Endothelial cell of umbilical vein (primary cell): ENCODE results near the gene AGAP2. TPM values are rescaled to one million over a fixed set of nuclear protein-coding genes. Genes with fewer than 3 reads are reported as not detected.

Source experiments
- BruUV-seq: library from RNA; stranded (reverse); fragments of 400-500 nt; replicated peaks from 2 replicates; lab custom pipeline; 2021; lab: Mats Ljungman, UMichigan
- CTCF ChIA-PET: fragments of 300-600, 350-600 bp; sonication (Branson Sonifier 250); formaldehyde crosslinking; loops from one replicate; lab custom pipeline; 2021; ENCODE audit warnings: antibody characterized with exemption, inconsistent platforms; lab: Charles Lee
- POLR2A ChIA-PET: fragments of 300-600, 350-600 bp; sonication (Branson Sonifier 250); formaldehyde crosslinking; loops from one replicate; lab custom pipeline; 2021; ENCODE audit warnings: antibody characterized with exemption, inconsistent platforms; lab: Charles Lee
- DNase-seq: peaks from one replicate; pipeline ENCODE4 v3.0.0-alpha.2; 2011; ENCODE audit warnings: low read depth, low spot score
- FAIRE-seq: peaks from 2 replicates; lab custom pipeline; 2011; peaks lifted over from hg19 to GRCh38; lab: Jason Lieb, UNC
- H2AFZ ChIP-seq: 2 replicates; pipeline ENCODE4 v1.6.0; 2012; ENCODE audit warnings: low read depth, low read length, control low read depth, inconsistent platforms
- H3K27ac ChIP-seq: 2 replicates; pipeline ENCODE4 v1.5.1; 2011; ENCODE audit warnings: low read depth, mild to moderate bottlenecking, control low read depth, low read length, moderate library complexity; ENCODE audit not compliant: insufficient read depth
- H3K27me3 ChIP-seq, 2 experiments: 2 replicates each; pipeline versions ENCODE4 v1.6.0 to v1.6.1; 2011; ENCODE audit warnings: low read length in 2 of 2, mixed read lengths in 1 of 2; ENCODE audit not compliant: control insufficient read depth in 2 of 2, insufficient read depth in 2 of 2
- H3K36me3 ChIP-seq, 2 experiments: 2 replicates in 1 of 2; 3 replicates in 1 of 2; pipeline ENCODE4 v1.5.1; 2011; ENCODE audit warnings: low read length in 2 of 2, mild to moderate bottlenecking in 1 of 2, moderate library complexity in 1 of 2; ENCODE audit not compliant: control insufficient read depth in 2 of 2, insufficient read depth in 2 of 2; ENCODE audit errors: extremely low read depth in 1 of 2
- H3K4me1 ChIP-seq: 3 replicates; pipeline ENCODE4 v1.5.1; 2011; ENCODE audit warnings: mild to moderate bottlenecking, low read length; ENCODE audit not compliant: control insufficient read depth, insufficient read depth; ENCODE audit errors: extremely low read depth
- H3K4me2 ChIP-seq: 2 replicates; pipeline ENCODE4 v1.6.1; 2011; ENCODE audit warnings: low read length, control low read depth, mixed read lengths; ENCODE audit not compliant: insufficient read depth
- H3K4me3 ChIP-seq, 3 experiments: fragments of 200-600 bp in 1 of 3; sonication (generic), shearing (Covaris generic) in 1 of 3; replicated peaks in 1 of 3; 2 replicates each; pipeline ENCODE4 v1.5.1; 2011 to 2016; ENCODE audit warnings: control low read depth in 3 of 3, low read length in 3 of 3, mild to moderate bottlenecking in 2 of 3, inconsistent platforms in 1 of 3, low read depth in 1 of 3, moderate library complexity in 1 of 3; ENCODE audit not compliant: insufficient read depth in 1 of 3
- H3K79me2 ChIP-seq: 2 replicates; pipeline ENCODE4 v1.6.0; 2012; ENCODE audit warnings: low read length, inconsistent platforms; ENCODE audit not compliant: control insufficient read depth, insufficient read depth
- H3K9ac ChIP-seq: replicated peaks from 2 replicates; pipeline ENCODE3; 2011; ENCODE audit warnings: low read length, control low read depth; ENCODE audit not compliant: insufficient read depth; ENCODE audit errors: extremely low read depth
- H3K9me1 ChIP-seq: replicated peaks from 3 replicates; pipeline ENCODE4 v1.6.0; 2011; ENCODE audit warnings: mild to moderate bottlenecking, low read length; ENCODE audit not compliant: control insufficient read depth, insufficient read depth; ENCODE audit errors: extremely low read depth
- H3K9me3 ChIP-seq: replicated peaks from 2 replicates; pipeline ENCODE4 v1.5.1; 2012; ENCODE audit warnings: low read length, inconsistent platforms; ENCODE audit not compliant: control insufficient read depth, insufficient read depth
- H4K20me1 ChIP-seq: replicated peaks from 2 replicates; pipeline ENCODE3; 2011; ENCODE audit warnings: mild to moderate bottlenecking, low read length; ENCODE audit not compliant: control insufficient read depth, insufficient read depth; ENCODE audit errors: extremely low read depth
- CTCF ChIP-seq, 2 donors: IDR thresholded peaks; 1 replicate in 1 of 2; 2 replicates in 1 of 2; pipeline ENCODE4 v1.5.1; 2011; ENCODE audit warnings: low read length in 2 of 2, mild to moderate bottlenecking in 2 of 2, moderate library complexity in 2 of 2, control low read depth in 1 of 2, inconsistent platforms in 1 of 2, low read depth in 1 of 2; ENCODE audit not compliant: insufficient read depth in 1 of 2; ENCODE audit errors: extremely low read depth in 1 of 2
- EZH2 ChIP-seq: IDR thresholded peaks from 2 replicates; pipeline ENCODE4 v1.6.1; 2012; ENCODE audit warnings: borderline replicate concordance, low read depth, mild to moderate bottlenecking, moderate library complexity, low read length, inconsistent platforms; ENCODE audit not compliant: severe bottlenecking
- FOS ChIP-seq: IDR thresholded peaks from 2 replicates; pipeline ENCODE4 v1.6.1; 2011; ENCODE audit warnings: mild to moderate bottlenecking, low read length, moderate library complexity, borderline replicate concordance; ENCODE audit not compliant: insufficient read depth
- GATA2 ChIP-seq: IDR thresholded peaks from 2 replicates; pipeline ENCODE4 v1.7.0; 2011; ENCODE audit warnings: low read depth, mild to moderate bottlenecking, moderate library complexity, mixed read lengths, low read length; ENCODE audit not compliant: insufficient read length, insufficient read depth
- JUN ChIP-seq: IDR thresholded peaks from 2 replicates; pipeline ENCODE4 v1.6.1; 2011; ENCODE audit warnings: borderline replicate concordance, low read depth; ENCODE audit not compliant: insufficient read length, insufficient read depth
- MAX ChIP-seq: IDR thresholded peaks from 2 replicates; pipeline ENCODE4 v1.6.1; 2011; ENCODE audit not compliant: insufficient read depth, insufficient read length
- MYC ChIP-seq: IDR thresholded peaks from one replicate; pipeline ENCODE4 v1.6.1; 2011; ENCODE audit warnings: mild to moderate bottlenecking, low read depth, low read length
- POLR2A ChIP-seq: IDR thresholded peaks from 2 replicates; pipeline ENCODE4 v1.6.1; 2012; ENCODE audit warnings: low read depth, mild to moderate bottlenecking, control low read depth, low read length
- POLR2AphosphoS5 ChIP-seq: IDR thresholded peaks from 2 replicates; pipeline ENCODE4 v1.6.1; 2012; ENCODE audit warnings: low read depth, mild to moderate bottlenecking, control low read depth, low read length, moderate library complexity; ENCODE audit not compliant: insufficient read depth
- dilution Hi-C: fragments of 300-500 bp; cut with MboI; formaldehyde crosslinking; loops from one replicate; pipeline ENCODE4 v1.15.0; 2019; ENCODE audit warnings: low sequenced_read_pairs; ENCODE audit not compliant: extremely low pct_ligation_motif_present
- intact Hi-C: fragments of 100-400 bp; cut with micrococcal nuclease; formaldehyde crosslinking; loops from one replicate; pipeline ENCODE4 v1.10.0; 2022
- polyA plus RNA-seq, 4 experiments: library from polyadenylated mRNA; depleted of rRNA in 3 of 4; stranded (reverse) in 3 of 4; unstranded in 1 of 4; fragments of >200 nt; gene quantifications; 2 replicates each; pipeline versions ENCODE4 v1.2.1 to v1.2.3, GENCODE V29; 2011 to 2012; ENCODE audit warnings: missing spikeins in 1 of 4
- total RNA-seq: library from RNA; stranded (reverse); gene quantifications from 2 replicates; pipeline ENCODE4 v1.2.3, GENCODE V29; 2021

AGAP2 gene
- total and polyA plus RNA-seq, 2 donors (not counting 3 experiments of a cell fraction or from before 2014, with no cell fraction given) = 0.04 to 0.24 TPM

- CTCF ChIA-PET = interaction anchor here (0.7 to 4.6 kb wide), 3 partner anchors 9 to 18 kb away, joined by 3 to 48 read pairs (median 3); partner anchors contain the start of genes CDK4, MARCHF9 and TSFM
- FAIRE-seq = no peak
- H3K9ac ChIP-seq = no peak overlapping the region
- H3K27ac ChIP-seq = no peak overlapping the region
- BruUV-seq = no TSS peak
- TF ChIP-seq FOS = no peak
- no peak for TF ChIP-seq MYC
- no peak for TF ChIP-seq EZH2
- no peak for TF ChIP-seq CTCF (IDR thresholded peaks at IDR 0.05; ENCODE audit: extremely low read depth in 1 of 2, insufficient read depth in 1 of 2, low read depth in 1 of 2, low read length in 2 of 2)
- no peak for TF ChIP-seq JUN
- no peak for TF ChIP-seq POLR2A
- no peak for TF ChIP-seq POLR2AphosphoS5
- TF ChIP-seq MAX = no peak
- TF ChIP-seq GATA2 = no peak
- no peak for DNase-seq
- peaks cover 35 to 38% of the 10 kb centered on the region in 2 experiments for H3K27me3 ChIP-seq
- H3K9me1 ChIP-seq = no peaks in the 10 kb centered on the region
- H4K20me1 ChIP-seq = no peaks in the 10 kb centered on the region
- H3K9me3 ChIP-seq = no peaks in the 10 kb centered on the region
- peaks cover 0 to 2% of the 10 kb centered on the region in 2 experiments for H3K36me3 ChIP-seq
- peaks cover 17% of the 10 kb centered on the region for H3K4me1 ChIP-seq
- peak overlapping the region; percentile 30 for H2AFZ ChIP-seq
- dilution Hi-C loops (no loop called here), intact Hi-C loops (no loop called here)
- H3K4me3 ChIP-seq = no peak overlapping the region
- peak overlapping the region; percentile 60 for H3K4me2 ChIP-seq
- POLR2A ChIA-PET = no interaction called here
- no peaks in the 10 kb centered on the region for H3K79me2 ChIP-seq
Measured at GRCh38 chr12:57764662-57765002, 26.1 kb upstream of the AGAP2 start.
